Peyer's patch (tissue), 4 donors: ENCODE data around the gene SETD1B.

Source experiments
- CTCF ChIP-seq, 6 experiments: fragments of 450-650 bp in 4 of 6; fragments of 200-600 bp in 2 of 6; sonication (generic) in 1 of 6; IDR thresholded peaks; one replicate each; pipeline ENCODE4 v1.5.1; 2017 to 2019; ENCODE audit warnings: antibody characterized with exemption in 6 of 6, mild to moderate bottlenecking in 3 of 6, moderate library complexity in 1 of 6
- POLR2A ChIP-seq, 2 donors: fragments of 450-650 bp; IDR thresholded peaks; one replicate each; pipeline ENCODE4 v1.5.1; 2017; ENCODE audit warnings: antibody characterized with exemption in 2 of 2, mild to moderate bottlenecking in 2 of 2, moderate library complexity in 2 of 2

- TF ChIP-seq CTCF (IDR thresholded peaks at IDR 0.05) = no peak
- no peak for TF ChIP-seq POLR2A (IDR thresholded peaks at IDR 0.05)
Observed at GRCh38 chr12:121874071-121874470, 70.3 kb downstream of the SETD1B start.
